NCI-H1436 (cell line): Measurements from ENCODE around the gene PTPN11.
"Not testable (repeated sequence)": the region's sequence is repeated elsewhere in the genome, so short reads cannot be mapped to it uniquely, and the experiment has no call there.

ENCODE experiments used
- DNase-seq: peaks from one replicate; lab custom pipeline; 2025; lab: John Stamatoyannopoulos, UW

The PTPN11 gene

GRCh38 chr12:112514926-112515642 is 96.3 kb downstream of the PTPN11 start:
- no peak for DNase-seq

- no peak for DNase-seq
These were observed 97.1 kb downstream of the PTPN11 start for GRCh38 chr12:112515868-112516267.

- no peak for DNase-seq
These were observed 99.1 kb downstream of the PTPN11 start for GRCh38 chr12:112517730-112518364.

GRCh38 chr12:112518365-112518735 is 99.6 kb downstream of the PTPN11 start:
- no peak for DNase-seq

- DNase-seq, result not testable (repeated sequence)
These were observed 101.1 kb downstream of the PTPN11 start for GRCh38 chr12:112519841-112520340.

GRCh38 chr12:112523856-112524255 is 105.1 kb downstream of the PTPN11 start:
- DNase-seq, result no peak

GRCh38 chr12:112524269-112524668 is 105.5 kb downstream of the PTPN11 start:
- DNase-seq, result no peak

GRCh38 chr12:112524676-112525425 is 106.1 kb downstream of the PTPN11 start:
- DNase-seq, result no peak

- DNase-seq, result no peak
These were observed 106.7 kb downstream of the PTPN11 start for GRCh38 chr12:112525426-112525809.

GRCh38 chr12:112527082-112527481 is 108.3 kb downstream of the PTPN11 start:
- DNase-seq, result no peak

GRCh38 chr12:112527501-112527900 is 108.8 kb downstream of the PTPN11 start:
- DNase-seq, result no peak

- DNase-seq, result no peak
These were observed 109.8 kb downstream of the PTPN11 start for GRCh38 chr12:112528521-112528920.

- DNase-seq, result no peak
These were observed 112.2 kb downstream of the PTPN11 start for GRCh38 chr12:112530941-112531340.

- DNase-seq, result no peak
These were observed 113.4 kb downstream of the PTPN11 start for GRCh38 chr12:112532106-112532505.

GRCh38 chr12:112533528-112533927 is 114.8 kb downstream of the PTPN11 start:
- DNase-seq, result no peak

- DNase-seq, result no peak
These were observed 116.3 kb downstream of the PTPN11 start for GRCh38 chr12:112535017-112535416.

- DNase-seq, result no peak
These were observed 117.1 kb downstream of the PTPN11 start for GRCh38 chr12:112535637-112536366.

- no peak for DNase-seq
These were observed 117.6 kb downstream of the PTPN11 start for GRCh38 chr12:112536367-112536730.

- DNase-seq, result no peak
These were observed 119.1 kb downstream of the PTPN11 start for GRCh38 chr12:112537710-112538396.

GRCh38 chr12:112538740-112539139 is 120.0 kb downstream of the PTPN11 start:
- no peak for DNase-seq

GRCh38 chr12:112539221-112539620 is 120.5 kb downstream of the PTPN11 start:
- no peak for DNase-seq

GRCh38 chr12:112540021-112540420 is 121.3 kb downstream of the PTPN11 start:
- DNase-seq, result no peak
